ENCODE results near the gene POP4.

Gene POP4

GRCh38 chr19:29663861-29664752 is 58.0 kb downstream of the POP4 start:
- no peak for DNase-seq (ENCODE audit: low spot score)

- DNase-seq (ENCODE audit: low spot score): no peak
Observed at GRCh38 chr19:29664753-29665214, 58.7 kb downstream of the POP4 start.

- DNase-seq (ENCODE audit: low spot score): peak; percentile 93
Observed at GRCh38 chr19:29665215-29665825, 59.2 kb downstream of the POP4 start, which contains the start of gene PLEKHF1. PLEKHF1 (plus strand) TSS chr19:29665461; CDS start chr19:29673840, 8,379 bp downstream.

- DNase-seq (ENCODE audit: low spot score): peak; percentile 66
Observed at GRCh38 chr19:29665826-29666577, 59.9 kb downstream of the POP4 start.
